ENCODE data around the gene SNX2. TPM values are rescaled to one million over a fixed set of nuclear protein-coding genes. Genes with fewer than 3 reads are reported as not detected.

SNX2 gene
- total RNA-seq, 3 donors from 2014 or later (not counting 1 experiment from before 2014, with no cell fraction given), result 47.9 to 57.4 (median 53.2) TPM

GRCh38 chr5:122864842-122865241 is 90.0 kb downstream of the SNX2 start:
- no peaks in the 10 kb centered on the region for H3K9me3 ChIP-seq (ENCODE audit: control insufficient read depth, insufficient read depth, low read length)
- H3K4me3 ChIP-seq (ENCODE audit: low read length), result no peak overlapping the region
- Mint-ChIP-seq H3K27me3 (ENCODE audit: low read depth in 2 of 2) (no peaks in the 10 kb centered on the region), H3K4me1 (peaks cover 0 to 10% of the 10 kb centered on the region in 2 donors), H3K36me3 (no peaks in the 10 kb centered on the region), H3K27ac (no peak overlapping the region), H3K4me3 (no peak overlapping the region), H3K9me3 (no peaks in the 10 kb centered on the region)
- WGBS (ENCODE audit: insufficient coverage), result 100% methylated on average over 1 of the region's 1 CpG
- no peaks in the 10 kb centered on the region for H3K27me3 ChIP-seq (ENCODE audit: control insufficient read depth, insufficient read depth, low read length)
- intact Hi-C loops (cut with micrococcal nuclease), result no loop called here
- TF ChIP-seq CTCF (IDR thresholded peaks at IDR 0.05), result no peak
- H3K27ac ChIP-seq (ENCODE audit: low read length), result no peak overlapping the region
- no peaks in the 10 kb centered on the region for H3K4me1 ChIP-seq (ENCODE audit: control insufficient read depth, insufficient read depth, low read length)
- H3K36me3 ChIP-seq (ENCODE audit: control insufficient read depth, insufficient read depth, low read length), result no peaks in the 10 kb centered on the region
- ATAC-seq (no peak), DNase-seq (no peak)

DNA sequence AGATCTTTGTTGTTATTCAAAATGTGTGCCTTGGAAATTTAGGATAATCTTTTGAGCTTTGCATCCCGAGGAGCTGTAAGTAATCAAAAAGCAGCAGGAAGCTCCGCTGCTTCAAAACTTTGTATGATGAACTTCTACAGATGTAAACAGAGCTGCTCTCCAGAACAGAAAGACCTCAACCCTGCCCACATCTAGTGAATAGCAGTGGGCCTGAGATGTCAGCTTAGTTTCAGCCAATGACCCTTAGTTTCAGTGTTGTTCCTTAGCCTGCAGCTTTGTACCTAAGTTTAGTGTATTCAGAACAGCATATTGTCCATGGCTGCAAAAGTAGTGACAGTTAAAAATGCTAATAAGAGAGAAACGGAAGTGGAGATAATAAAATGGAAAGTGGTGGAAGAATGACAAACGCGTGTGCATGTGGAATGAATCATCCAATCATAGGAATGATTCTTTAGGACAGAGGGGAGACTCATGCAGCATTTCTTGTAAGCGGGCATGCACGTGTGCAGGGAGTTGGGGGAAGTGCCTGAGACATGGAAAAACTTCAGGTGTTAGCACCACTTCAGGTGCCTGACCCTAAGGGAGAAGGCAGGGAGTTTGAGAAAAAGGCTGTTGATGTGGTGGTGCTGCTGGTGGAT is 95.5 kb downstream of the SNX2 start:
- ATAC-seq (no peak), DNase-seq (no peak)
- 88% methylated on average over 7 of the region's 7 CpGs for WGBS (ENCODE audit: insufficient coverage)
- no peaks in the 10 kb centered on the region for H3K4me1 ChIP-seq (ENCODE audit: control insufficient read depth, insufficient read depth, low read length)
- no peak overlapping the region for H3K4me3 ChIP-seq (ENCODE audit: low read length)
- no peaks in the 10 kb centered on the region for H3K9me3 ChIP-seq (ENCODE audit: control insufficient read depth, insufficient read depth, low read length)
- no peaks in the 10 kb centered on the region for H3K36me3 ChIP-seq (ENCODE audit: control insufficient read depth, insufficient read depth, low read length)
- TF ChIP-seq CTCF (IDR thresholded peaks at IDR 0.05), result no peak
- Mint-ChIP-seq H3K27ac (no peak overlapping the region), H3K4me1 (peaks cover 6 to 7% of the 10 kb centered on the region in 2 donors), H3K27me3 (ENCODE audit: low read depth in 2 of 2) (no peaks in the 10 kb centered on the region), H3K36me3 (no peaks in the 10 kb centered on the region), H3K9me3 (no peaks in the 10 kb centered on the region), H3K4me3 (no peak overlapping the region)
- H3K27me3 ChIP-seq (ENCODE audit: control insufficient read depth, insufficient read depth, low read length), result no peaks in the 10 kb centered on the region
- intact Hi-C loops (cut with micrococcal nuclease), result no loop called here
- H3K27ac ChIP-seq (ENCODE audit: low read length), result no peak overlapping the region

DNA sequence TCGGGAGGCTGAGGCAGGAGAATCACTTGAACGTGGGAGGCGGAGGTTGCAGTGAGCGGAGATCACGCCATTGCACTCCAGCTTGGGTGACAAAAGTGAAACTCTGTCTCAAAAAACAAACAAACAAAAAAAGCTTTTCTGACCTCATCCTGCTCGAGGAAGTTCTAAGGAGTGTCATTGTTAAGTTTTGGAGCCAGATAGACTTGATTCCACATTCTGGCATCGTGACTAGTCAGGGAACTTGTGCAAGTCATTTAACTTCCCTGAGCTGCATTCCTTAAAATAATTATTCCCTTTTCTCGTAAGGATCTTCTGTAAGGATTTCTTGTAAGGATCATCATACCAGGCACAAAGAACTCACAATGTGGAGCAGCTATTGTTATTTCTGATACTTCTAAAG is 96.8 kb downstream of the SNX2 start:
- DNase-seq, result no peak
- WGBS (ENCODE audit: insufficient coverage), result 91% methylated on average over 7 of the region's 8 CpGs

More for the DNA sequence above, 96.8 kb downstream of the SNX2 start:
- Histone ChIP-seq H3K9me3 (ENCODE audit: control insufficient read depth, insufficient read depth, low read length) (no peaks in the 10 kb centered on the region), H3K27ac (ENCODE audit: low read length) (no peak overlapping the region), H3K4me3 (ENCODE audit: low read length) (no peak overlapping the region), H3K4me1 (ENCODE audit: control insufficient read depth, insufficient read depth, low read length) (no peaks in the 10 kb centered on the region), H3K36me3 (ENCODE audit: control insufficient read depth, insufficient read depth, low read length) (no peaks in the 10 kb centered on the region), H3K27me3 (ENCODE audit: control insufficient read depth, insufficient read depth, low read length) (no peaks in the 10 kb centered on the region)
- intact Hi-C loops (cut with micrococcal nuclease), result no loop called here
- H3K36me3 Mint-ChIP-seq, result no peaks in the 10 kb centered on the region
- H3K9me3 Mint-ChIP-seq, result no peaks in the 10 kb centered on the region
- peaks cover 6 to 7% of the 10 kb centered on the region in 2 donors for H3K4me1 Mint-ChIP-seq
- H3K27me3 Mint-ChIP-seq (ENCODE audit: low read depth in 2 of 2), result no peaks in the 10 kb centered on the region
- no peak for ATAC-seq
- no peak overlapping the region for H3K4me3 Mint-ChIP-seq
- no peak overlapping the region for H3K27ac Mint-ChIP-seq
- no peak for TF ChIP-seq CTCF (IDR thresholded peaks at IDR 0.05)

All from natural killer cell (primary cell).